Activated CD4-positive, alpha-beta T cell treated with anti-CD3 and anti-CD28 coated beads for 1 hour (primary cell): Measurements from ENCODE around the gene ZBTB39.
"Not testable (repeated sequence)": the region's sequence is repeated elsewhere in the genome, so short reads cannot be mapped to it uniquely, and the experiment has no call there.

Experiments used
- DNase-seq: peaks from one replicate; pipeline ENCODE4 v3.0.0-alpha.2; 2020

The ZBTB39 gene

DNA sequence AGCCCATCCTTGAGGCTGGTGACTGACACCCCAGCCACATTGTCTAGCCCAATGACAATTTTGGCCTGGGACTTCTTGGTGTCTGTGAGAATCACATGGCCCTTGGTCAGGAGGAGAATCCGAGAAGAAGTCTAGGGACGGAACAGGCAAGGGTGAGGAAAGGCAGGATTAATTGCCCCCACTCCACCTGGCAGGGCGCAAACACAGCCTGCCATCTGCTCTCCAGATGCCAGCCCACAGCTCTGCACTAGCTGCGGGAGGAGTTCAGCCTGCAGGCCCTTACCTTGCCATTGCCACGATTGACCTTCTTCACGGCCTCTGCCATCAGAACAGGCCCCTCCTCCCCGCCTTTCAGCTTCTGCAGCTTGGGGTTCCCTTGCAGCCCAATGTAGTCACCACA is 23.1 kb upstream of the ZBTB39 start:
- no peak for DNase-seq

DNA sequence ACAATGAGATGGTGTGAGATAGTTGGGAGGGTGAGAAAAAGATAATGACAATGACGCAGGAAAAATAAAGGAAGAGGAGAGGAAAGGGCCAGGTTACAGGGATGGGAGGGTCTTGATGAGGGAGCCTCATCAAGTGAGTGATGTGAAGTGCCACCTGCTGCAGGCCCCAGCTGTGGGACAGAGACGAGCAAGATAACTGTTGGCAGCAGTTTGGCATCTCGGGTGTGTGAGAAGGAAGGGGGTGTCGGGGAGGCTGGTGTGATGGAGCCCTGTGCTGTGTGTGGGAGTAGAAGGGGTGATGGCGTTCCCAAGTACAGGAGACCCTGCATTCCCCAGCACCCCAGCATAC is 21.4 kb upstream of the ZBTB39 start:
- no peak for DNase-seq

DNA sequence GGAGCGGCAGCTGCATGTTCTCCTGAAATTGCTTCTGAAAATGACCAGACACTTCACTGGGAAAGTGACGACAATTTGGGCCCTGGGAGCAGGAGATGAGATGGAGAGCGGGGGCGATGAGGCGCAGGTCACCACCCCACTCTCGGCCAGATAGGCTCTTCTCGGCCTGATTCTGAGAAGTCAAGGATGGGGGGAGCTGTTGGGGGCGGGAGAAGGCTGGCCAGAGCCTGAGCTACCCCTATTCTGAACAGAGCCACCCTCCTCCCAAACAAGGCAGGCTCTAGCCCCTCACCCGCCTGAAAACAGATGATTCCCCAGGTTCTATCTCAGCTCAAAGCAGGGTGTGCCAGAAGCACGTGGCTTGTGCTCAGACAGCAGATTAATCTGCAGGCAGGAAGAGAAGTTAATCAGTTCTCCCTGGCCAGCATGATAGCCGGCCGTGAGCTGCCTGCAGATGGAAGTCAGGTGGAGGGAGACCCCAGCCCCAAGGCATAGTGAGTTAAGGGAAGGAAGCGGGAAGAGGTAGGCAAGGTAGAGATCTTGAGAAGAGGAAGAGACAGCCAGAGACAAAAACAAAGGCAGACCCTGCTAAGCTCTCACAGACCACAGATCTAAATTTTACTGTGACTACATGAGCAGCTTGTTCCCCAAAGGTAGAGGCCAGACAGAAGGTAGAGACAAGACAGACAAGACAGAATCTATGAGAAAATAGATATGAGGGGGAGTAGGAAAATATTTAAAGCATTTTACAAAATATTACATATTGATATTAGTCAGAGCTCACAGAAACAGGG is 20.9 kb upstream of the ZBTB39 start:
- no peak for DNase-seq

DNA sequence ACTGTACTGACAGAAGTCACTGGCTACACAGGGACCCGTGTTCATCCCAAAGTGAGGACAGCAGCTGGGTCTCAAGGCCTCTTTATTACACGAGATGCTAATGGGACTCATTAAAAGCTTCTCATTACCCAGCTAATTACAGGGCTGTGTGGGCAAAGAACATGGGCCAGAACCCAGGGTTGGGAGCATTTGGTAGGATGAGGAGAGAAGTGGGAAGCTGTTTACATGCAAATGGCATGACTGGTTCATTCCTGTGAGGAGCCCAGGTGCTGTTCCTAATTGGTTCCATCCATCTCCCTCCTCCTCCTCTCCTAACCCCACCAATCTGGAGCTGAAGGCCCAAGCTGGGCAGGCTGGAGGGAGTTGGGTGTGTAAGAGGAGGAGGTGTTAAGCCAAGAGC is 18.9 kb upstream of the ZBTB39 start:
- no peak for DNase-seq

DNA sequence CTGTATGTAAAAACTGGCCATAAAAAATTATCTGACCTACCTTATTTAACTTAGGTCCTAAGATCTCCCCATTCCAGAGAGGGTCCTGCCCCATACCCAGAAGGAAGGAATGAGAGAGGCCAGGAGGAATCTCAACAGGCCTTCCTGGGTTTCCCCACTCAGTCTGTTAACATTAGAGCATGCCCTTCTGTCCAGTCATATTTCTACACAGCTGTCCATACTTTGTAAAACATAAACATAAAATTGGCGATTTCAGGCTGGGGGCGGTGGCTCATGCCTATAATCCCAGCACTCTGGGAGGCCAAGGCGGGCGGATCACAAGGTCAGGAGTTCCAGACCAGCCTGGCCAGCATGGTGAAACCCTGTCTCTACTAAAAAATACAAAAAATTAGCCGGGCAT is 16.0 kb upstream of the ZBTB39 start:
- not testable (repeated sequence) for DNase-seq

DNA sequence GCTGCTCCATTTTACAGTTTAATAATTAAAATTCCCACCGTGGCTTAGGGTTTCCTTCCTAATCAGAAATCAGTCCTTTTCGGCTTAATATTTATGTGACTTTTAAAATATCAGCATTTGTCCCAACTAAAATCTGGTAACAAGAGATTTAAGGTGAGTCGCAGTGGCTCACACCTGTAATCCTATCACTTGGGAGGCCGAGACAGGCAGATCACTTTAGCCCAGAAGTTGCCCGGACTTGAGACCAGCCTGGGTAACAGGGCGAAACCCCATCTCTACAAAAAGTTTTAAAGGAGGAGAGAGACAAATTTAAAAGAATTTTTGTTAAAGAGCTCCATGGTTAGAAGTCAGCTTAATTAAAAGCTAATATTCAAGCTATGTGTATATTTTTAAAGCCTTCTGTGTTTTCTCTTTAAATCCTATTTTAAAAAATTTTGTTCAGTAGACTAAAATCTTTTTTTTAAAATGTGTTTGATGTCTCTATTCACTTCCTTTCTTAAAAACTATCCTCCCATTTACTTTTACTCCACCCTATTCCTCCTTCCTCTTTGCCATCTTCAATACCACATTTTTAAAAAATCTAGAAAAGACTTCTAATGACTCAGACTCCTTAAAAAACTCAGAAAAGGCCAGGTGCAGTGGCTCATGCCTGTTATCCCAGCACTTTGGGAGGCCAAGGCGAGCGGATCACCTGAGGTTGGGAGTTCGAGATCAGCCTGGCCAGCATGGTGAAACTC is 13.8 kb upstream of the ZBTB39 start:
- DNase-seq: no peak

DNA sequence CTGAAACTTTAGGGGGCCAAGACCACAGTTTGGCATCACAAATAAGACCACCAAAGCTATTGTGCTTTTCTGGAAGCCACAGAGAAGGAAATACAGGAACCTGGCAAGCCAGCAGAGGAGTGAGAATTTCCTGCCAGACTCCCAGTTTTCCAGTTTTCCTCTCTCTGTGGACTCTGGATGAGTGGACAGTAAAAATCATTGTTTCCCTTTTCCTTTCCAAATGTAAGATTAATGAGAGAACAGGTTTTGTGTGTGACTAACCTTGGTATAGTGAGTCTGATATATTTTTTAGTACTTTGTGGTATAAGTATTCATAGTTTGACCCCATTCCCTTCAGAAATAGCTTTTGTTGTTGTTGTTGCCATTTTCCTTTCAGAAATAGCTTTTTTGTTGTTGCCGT is 12.6 kb upstream of the ZBTB39 start:
- DNase-seq: no peak

DNA sequence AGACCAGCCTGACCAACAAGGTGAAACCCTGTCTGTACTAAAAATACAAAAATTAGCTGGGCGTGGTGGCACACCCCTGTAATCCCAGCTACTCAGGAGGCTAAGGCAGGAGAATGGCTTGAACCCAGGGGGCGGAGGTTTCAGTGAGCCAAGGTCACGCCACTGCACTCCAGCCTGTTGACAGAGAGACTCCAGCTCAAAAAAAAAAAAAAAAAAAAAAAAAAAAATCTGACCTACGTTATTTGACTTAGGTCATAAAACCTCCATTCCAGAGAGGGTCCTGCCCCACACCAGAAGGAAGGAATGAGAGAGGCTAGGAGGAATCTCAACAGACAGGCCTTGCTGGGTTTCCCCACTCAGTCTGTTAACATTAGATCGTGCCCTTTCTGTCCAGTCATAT is 12.0 kb upstream of the ZBTB39 start:
- not testable (repeated sequence) for DNase-seq

DNA sequence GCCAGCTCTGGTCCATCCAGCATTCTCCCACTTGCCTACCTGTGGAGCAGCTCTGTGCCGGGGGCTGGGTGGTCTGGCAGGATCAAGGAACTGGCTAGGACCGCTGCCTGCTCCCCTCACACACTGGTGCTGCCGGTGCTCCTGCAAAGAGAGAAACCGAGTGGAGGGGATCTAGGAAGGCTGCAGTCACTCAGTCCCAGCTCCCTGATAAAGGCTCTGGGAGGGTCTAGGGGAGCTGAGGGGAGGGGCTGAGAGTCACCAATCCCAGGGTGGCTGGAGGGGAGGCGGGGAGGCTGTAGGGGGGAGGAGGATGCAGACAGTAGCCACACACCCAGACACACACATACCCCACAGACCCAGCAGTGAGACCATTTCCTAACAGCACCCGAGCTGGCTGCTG is 10.0 kb upstream of the ZBTB39 start, which contains the start of gene TAC3:
Gene TAC3 (minus strand): TSS at position 182 of the 400 bp plus-strand sequence. CDS start 732 bp downstream, outside the sequence.
- no peak for DNase-seq

DNA sequence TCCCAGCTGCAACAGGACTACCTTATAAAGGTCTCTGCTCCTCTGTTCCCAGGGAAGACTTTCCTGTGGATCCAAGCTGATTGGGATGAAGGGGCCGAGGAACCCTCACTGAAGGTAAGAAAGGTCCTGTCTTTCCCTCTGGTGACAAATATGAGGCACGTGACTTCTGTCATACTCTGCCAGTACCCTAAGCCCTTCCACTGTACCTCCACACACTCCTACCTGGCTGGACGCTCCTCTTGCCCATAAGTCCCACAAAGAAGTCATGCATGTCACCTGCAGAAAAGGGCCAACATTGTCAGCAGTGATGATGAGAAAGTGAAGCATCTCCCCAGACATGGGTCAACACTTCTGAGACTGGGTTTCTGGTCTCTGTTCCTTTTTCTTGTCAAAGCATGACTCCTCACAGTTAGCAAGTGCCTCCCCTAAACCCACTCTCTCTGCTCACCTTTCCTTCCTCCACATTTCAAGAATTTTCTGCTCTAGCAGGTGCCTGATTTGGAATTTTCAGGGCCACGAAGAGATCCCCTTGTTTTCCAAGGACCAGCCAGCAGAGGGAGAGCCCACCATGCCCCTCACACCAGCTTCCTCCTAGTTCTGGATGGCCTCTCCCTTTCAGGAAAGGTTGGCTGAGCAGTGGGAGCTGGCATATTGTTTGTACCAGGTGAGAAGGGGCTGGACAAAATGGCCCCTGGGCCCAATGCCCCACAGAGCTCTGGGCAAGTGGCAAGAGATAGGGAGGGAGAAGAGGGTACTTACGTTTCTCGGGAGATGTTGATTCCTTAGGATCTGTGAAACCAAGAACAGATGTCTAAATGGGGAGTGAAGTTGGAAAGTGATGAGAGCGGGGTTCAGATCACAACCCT is 6.5 kb upstream of the ZBTB39 start:
- DNase-seq: no peak

DNA sequence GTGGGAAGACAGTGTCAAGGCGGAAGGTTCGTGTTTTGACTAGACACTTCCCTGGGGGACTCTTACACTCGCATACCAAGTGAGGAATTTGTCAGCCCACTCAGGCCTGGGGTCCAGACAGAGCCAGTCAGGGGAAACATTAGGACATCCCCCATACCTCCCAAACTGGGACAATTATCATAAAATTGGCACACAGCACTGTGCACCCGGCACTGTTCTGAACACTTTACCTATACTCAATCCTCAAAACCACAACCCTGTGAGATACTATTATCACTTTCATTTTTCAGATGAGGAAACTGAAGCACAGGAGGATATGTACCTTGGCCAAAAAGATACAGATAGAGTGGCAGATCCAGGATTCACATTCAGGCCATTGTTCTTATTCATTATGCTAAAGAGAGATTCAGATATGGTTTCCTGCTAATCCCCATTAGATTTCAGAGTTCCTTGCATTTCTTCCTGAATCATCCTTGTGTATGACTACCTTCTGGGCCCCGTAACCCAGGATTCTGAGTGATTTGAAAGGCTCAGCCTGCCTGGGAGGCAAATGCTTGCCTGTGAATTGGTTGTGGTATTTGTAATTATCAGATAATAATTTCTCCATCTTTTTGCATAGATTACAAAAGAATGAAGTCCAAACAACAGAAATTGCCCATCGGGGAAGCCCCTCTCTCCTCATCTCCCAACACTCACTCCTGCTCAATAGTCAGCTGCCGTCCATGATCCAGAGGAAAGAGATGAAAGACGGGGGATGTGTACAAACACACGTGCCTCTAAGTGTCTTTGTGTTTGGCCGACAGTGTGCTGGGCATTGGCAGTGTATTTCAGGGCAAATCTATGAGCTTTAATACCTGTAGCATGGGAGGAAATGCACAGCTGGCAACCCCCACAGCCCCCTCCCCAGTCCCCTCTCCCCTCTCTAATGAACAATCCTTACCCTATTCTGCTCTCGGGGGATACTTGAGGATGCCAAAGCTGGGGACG is 5.4 kb upstream of the ZBTB39 start:
- no peak for DNase-seq

DNA sequence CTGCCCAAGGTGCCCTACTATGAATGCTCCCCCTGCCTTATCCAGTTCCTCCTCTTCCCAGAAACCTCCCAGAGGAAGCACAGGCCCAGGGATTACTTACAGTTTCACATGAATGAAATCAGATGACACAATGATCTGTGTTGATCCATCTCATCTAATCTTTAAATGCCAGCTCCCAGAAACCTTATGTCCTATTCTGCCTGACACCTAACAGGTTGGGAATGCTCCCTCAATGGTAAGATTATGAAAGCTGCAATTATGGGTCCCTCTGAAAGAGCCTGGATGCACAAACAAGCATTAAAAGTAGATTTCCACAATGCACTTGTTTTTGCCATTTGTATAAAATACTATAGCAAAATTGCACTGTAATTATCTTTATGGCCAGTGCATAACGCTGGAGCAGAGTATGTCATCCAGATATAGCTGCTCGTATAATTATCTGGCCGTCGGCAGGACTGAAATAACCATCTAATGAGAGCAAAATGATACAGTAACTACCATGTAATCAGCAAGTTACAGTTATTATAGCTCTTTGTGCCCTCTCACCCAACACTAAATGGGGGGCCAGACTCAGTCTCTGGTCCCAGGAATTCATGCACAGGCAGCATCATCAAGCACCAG is 4.4 kb upstream of the ZBTB39 start:
- no peak for DNase-seq

DNA sequence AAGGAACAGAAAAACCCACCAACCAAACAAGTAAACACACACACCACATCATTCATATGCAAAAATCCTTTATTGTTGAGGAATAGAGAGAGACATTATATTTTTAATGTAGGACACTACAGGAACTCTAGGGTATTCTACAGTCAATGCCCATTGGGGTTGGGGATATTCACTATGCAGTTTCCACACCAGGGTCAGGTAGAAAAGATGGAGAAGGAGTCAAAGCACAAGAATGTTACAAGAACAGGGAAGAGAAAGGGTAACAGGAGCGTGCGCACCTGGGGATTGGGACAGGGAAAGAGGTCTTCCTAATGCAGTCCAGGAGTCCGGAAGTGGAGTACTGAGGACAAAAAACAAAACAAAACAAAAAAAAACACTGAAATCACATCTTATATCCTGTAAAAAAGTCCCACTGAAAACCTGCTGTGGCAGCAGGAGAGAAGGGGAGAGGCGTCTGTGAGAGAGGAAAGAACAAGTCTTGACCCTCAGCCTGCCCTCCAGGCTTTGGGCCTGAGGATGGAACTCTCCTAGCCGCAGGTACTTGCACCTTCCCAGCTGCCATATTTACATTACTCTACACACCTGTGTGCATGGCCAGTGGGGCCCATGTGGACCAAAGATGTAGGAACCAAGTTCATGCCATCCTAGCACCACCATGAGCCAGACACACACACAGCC is 3.7 kb upstream of the ZBTB39 start:
- no peak for DNase-seq

DNA sequence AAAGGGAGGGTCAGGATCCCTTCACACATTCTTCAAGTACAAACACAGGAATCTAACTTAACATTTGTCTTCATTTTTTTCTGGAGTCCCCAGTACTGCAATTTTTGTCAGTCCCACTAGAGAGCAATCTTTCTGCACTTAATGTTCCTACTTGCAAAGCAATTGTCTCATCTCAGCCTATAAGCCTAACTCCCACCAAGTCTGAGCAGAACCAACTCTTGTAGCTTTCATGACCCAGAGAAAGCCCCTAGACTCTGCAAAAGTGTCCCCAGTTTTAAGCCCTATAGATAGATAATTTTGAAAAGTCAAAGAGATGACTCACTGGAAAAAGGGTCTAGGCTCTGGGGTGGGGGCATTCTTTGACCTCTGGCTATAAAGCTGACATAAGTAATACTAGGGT is 1.8 kb upstream of the ZBTB39 start:
- DNase-seq: no peak

DNA sequence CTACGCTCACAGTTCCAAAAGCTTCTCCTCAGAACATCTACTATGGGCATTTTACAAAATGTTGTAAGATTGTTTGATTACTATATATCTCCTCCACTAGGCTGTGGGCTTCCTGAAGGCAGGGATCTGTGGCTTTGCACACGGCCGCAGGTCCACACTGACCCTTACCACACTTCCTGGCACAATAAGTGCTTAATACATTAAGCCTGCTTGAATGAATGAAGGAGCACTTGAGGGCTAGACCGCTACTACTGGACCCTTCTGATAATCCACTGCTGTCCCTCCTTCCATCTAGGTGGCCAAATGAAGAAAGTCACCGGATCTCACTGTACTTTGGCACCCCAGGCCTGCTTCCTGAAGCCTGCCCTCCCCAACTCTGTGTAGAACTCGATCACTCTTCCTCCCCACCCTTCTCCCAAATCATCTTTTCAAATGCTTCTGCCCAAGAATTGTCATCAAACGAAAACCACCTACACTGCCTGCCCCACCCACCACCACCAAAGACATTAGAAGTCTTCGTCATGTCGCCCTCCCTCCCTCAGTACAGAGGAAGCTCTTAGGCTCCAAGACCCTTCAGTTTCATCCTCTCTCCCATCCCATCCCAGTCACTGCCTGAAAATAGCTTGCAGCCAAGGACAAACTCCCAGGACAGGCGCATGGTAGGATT is 596 bp upstream of the ZBTB39 start:
- DNase-seq: no peak

DNA sequence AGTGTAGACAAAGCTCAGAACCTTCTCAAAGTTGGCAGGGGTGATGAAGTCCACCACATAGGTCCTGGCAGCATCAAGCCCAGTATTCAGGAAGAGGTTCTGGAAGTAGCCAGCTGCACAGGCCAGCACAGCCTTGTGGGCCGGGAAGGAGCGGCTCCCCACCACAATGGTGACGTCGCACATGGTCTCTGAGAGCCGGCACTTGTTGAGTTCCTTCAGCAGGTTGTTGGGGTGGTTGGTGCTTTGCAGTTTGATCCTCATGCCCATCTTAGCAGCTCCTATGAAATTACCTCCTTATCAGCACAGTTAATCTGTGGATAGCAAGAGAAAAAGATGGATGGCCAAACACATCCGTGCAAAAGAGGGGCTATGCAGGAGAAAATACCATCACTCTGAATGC is 1.7 kb downstream of the ZBTB39 start:
- no peak for DNase-seq

DNA sequence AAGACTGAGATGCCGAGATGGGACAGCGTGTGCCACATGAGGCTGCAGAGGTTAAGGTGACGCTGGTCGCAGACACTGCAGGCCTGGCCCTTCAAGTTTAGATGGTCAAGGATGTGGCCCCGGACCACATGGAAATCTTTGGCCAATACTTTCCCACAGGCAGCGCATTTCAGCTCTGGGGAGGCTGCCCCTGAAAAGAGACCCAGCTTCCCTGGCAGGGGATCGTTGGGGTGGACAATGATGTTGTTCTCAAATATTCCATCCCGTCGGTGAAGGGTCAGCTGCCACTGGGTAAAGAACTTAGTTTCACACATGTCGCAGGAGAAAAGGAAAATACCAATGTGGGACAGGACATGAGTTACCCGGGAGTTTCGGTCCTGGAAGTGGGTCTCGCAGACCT is 3.0 kb downstream of the ZBTB39 start:
- DNase-seq: no peak

DNA sequence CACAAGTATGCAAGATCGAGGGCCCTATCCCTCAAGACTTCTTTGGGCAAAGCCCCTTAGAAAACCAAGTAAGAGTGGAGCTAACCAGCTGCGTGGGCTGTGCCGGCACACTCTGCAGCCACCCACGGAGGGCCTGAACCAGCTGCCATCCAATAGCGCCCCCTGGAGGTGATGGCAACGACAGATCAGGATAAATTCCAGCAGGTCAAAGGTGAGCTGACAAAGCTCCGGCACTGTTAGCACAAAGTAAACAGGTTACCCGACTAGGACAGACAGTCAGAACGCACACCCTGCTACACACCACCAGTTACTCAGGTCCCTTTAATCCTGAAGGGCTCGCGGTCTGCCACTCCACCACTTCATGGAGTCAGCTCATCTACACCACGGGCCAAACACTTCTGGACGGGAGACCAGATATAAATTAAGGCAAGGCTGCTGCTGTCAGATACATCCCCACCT is 4.9 kb downstream of the ZBTB39 start:
- peak; percentile 66 for DNase-seq

DNA sequence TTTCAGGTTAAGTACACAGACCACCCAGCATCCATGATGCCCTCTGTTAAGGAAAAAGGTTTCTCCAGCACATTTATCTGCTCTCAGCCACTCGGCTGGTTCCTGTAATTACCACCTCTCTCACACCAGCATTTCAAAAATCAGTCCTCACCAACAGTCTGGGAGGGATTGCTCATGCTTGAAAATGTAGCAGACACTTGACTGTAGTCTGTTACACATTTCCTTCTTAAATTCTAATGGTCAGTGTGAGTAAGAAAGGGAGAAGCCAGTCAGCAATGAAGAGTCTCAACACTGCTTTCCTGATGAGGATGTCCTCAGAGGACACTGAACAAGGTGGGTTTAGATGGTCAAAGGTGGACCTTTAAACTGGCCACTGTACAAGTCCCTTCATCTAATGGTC is 6.0 kb downstream of the ZBTB39 start:
- DNase-seq: no peak

DNA sequence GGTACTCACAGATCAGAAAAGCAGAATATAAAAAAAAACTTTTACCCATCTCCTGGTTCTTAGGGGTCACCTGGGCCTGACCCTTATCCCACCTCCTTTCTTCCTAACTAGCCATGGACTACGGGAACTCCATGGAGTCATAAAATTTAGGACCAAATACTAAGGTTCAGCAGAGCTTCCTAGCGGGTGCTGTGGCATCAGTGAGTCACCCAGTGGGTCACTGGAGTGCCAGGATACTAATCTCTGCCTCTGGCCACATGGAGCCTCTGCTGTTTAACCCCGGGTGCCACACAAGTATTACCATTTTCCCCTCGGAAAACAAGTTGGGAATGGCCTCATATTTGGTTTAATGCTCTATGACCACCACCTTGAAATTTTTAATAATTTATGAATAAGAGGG is 6.9 kb downstream of the ZBTB39 start:
- DNase-seq: no peak

DNA sequence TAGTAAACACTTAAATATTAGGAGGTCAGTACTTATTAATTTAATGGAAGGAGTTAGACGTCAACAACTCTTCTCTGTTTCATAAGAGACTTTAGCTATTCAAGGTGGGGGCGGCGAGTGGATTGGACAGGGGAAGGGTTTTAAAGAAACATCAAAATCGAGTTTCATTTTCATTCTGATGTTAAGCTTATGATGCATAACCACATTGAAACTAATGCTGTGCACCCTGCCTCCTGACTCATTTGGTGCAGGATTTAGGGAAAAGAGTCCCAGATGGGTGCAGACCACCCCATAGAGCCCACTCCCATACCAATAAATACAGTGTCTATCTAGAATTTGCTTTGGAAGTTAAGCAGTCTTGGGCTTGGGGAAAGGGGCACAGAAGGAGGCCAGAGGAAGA is 7.4 kb downstream of the ZBTB39 start:
- no peak for DNase-seq
